Osteoblast (primary cell): ENCODE data around the gene DAPK1. TPM values are rescaled to one million over a fixed set of nuclear protein-coding genes. Genes with fewer than 3 reads are reported as not detected.
A peak's percentile ranks its signal among the peaks of the same experiment; 100 is the strongest.

ENCODE experiments used
- DNase-seq: peaks from one replicate; pipeline ENCODE4 v3.0.0; 2011; ENCODE audit warnings: low spot score, mixed read lengths; ENCODE audit not compliant: insufficient read length; ENCODE audit errors: missing footprints
- H2AFZ ChIP-seq: 2 replicates; pipeline ENCODE4 v1.6.0; 2011; ENCODE audit warnings: mild to moderate bottlenecking, low read length
- H3K27ac ChIP-seq: 2 replicates; pipeline ENCODE4 v1.5.1; 2011; ENCODE audit warnings: mild to moderate bottlenecking, low read depth, low read length, moderate library complexity
- H3K27me3 ChIP-seq: 2 replicates; pipeline ENCODE4 v1.6.0; 2012; ENCODE audit warnings: mild to moderate bottlenecking, control low read depth, inconsistent platforms, low read length, moderate library complexity; ENCODE audit not compliant: insufficient read depth
- H3K36me3 ChIP-seq: 2 replicates; pipeline ENCODE4 v1.5.1; 2011; ENCODE audit warnings: mild to moderate bottlenecking, low read length, control low read depth, moderate library complexity; ENCODE audit not compliant: insufficient read depth
- H3K4me1 ChIP-seq: 2 replicates; pipeline ENCODE4 v1.5.1; 2011; ENCODE audit warnings: mild to moderate bottlenecking, low read length, control low read depth, moderate library complexity; ENCODE audit not compliant: insufficient read depth
- H3K4me2 ChIP-seq: 2 replicates; pipeline ENCODE4 v1.6.0; 2011; ENCODE audit warnings: mild to moderate bottlenecking, low read length; ENCODE audit not compliant: insufficient read depth
- H3K4me3 ChIP-seq: fragments of 200-600 bp; sonication (generic); 3 replicates; pipeline ENCODE4 v1.5.1; 2012; ENCODE audit warnings: mild to moderate bottlenecking, low read length, inconsistent platforms; ENCODE audit not compliant: insufficient read depth
- H3K79me2 ChIP-seq: 2 replicates; pipeline ENCODE4 v1.6.0; 2012; ENCODE audit warnings: mild to moderate bottlenecking, low read length, control low read depth, inconsistent platforms; ENCODE audit not compliant: insufficient read depth
- H3K9me3 ChIP-seq: 2 replicates; pipeline ENCODE4 v1.5.1; 2011; ENCODE audit warnings: low read depth, low read length, control low read depth
- H4K20me1 ChIP-seq: 2 replicates; pipeline ENCODE4 v1.6.0; 2012; ENCODE audit warnings: mild to moderate bottlenecking, low read length, control low read depth; ENCODE audit not compliant: insufficient read depth
- total RNA-seq: library from RNA; depleted of rRNA; stranded (reverse); fragments of >200 nt; gene quantifications from 2 replicates; pipeline ENCODE4 v1.2.3, GENCODE V29; 2012
- TF ChIP-seq, protein P1 (sequence below): IDR thresholded peaks from 2 replicates; pipeline ENCODE4 v1.5.1; 2011; ENCODE audit warnings: mild to moderate bottlenecking, low read depth, low read length, moderate library complexity; ENCODE audit errors: extremely low read depth

The DAPK1 gene
- 42.7 and 55.4 TPM in 2 replicates for total RNA-seq

DNA sequence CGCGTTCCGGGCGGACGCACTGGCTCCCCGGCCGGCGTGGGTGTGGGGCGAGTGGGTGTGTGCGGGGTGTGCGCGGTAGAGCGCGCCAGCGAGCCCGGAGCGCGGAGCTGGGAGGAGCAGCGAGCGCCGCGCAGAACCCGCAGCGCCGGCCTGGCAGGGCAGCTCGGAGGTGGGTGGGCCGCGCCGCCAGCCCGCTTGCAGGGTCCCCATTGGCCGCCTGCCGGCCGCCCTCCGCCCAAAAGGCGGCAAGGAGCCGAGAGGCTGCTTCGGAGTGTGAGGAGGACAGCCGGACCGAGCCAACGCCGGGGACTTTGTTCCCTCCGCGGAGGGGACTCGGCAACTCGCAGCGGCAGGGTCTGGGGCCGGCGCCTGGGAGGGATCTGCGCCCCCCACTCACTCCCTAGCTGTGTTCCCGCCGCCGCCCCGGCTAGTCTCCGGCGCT is at the start of gene DAPK1:
TSS of gene DAPK1 (plus strand) at position 264 of the 442 bp plus-strand sequence. CDS start 1,211 bp downstream, outside the sequence.
- Histone ChIP-seq H3K36me3 (no peaks in the 10 kb centered on the region), H2AFZ (peak within 1 kb of the TSS; percentile 41), H3K4me2 (peak within 1 kb of the TSS; percentile 79), H3K4me1 (peaks cover 5% of the 10 kb centered on the region), H3K4me3 (peak within 1 kb of the TSS; percentile 73), H3K27me3 (peaks cover 41% of the 10 kb centered on the region), H3K79me2 (no peaks in the 10 kb centered on the region), H4K20me1 (no peaks in the 10 kb centered on the region), H3K27ac (no peak within 1 kb of the TSS), H3K9me3 (no peaks in the 10 kb centered on the region)
- TF ChIP-seq, protein P1, sequence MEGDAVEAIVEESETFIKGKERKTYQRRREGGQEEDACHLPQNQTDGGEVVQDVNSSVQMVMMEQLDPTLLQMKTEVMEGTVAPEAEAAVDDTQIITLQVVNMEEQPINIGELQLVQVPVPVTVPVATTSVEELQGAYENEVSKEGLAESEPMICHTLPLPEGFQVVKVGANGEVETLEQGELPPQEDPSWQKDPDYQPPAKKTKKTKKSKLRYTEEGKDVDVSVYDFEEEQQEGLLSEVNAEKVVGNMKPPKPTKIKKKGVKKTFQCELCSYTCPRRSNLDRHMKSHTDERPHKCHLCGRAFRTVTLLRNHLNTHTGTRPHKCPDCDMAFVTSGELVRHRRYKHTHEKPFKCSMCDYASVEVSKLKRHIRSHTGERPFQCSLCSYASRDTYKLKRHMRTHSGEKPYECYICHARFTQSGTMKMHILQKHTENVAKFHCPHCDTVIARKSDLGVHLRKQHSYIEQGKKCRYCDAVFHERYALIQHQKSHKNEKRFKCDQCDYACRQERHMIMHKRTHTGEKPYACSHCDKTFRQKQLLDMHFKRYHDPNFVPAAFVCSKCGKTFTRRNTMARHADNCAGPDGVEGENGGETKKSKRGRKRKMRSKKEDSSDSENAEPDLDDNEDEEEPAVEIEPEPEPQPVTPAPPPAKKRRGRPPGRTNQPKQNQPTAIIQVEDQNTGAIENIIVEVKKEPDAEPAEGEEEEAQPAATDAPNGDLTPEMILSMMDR: no peak
- peak; percentile 83 for DNase-seq

DNA sequence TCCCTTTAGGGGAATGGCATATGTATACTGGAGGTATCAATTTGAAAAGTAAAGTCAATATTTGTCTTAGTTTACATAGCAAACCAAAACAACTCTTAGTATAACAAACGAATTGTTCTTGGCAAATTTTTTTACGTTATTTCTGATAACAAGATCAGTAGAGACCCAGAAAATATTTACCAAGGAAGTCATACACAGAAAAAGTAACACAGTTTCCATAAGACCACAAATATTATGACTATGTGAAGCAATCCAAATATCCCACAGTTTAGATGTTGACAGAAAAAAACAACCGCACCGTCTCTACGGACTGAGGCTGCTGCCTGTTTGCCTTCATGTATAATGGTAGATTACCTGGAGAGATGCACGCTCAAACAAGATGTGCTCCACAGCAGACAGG is 46.5 kb upstream of the DAPK1 start:
- H3K27me3 ChIP-seq: peaks cover 5% of the 10 kb centered on the region
- DNase-seq: no peak

DNA sequence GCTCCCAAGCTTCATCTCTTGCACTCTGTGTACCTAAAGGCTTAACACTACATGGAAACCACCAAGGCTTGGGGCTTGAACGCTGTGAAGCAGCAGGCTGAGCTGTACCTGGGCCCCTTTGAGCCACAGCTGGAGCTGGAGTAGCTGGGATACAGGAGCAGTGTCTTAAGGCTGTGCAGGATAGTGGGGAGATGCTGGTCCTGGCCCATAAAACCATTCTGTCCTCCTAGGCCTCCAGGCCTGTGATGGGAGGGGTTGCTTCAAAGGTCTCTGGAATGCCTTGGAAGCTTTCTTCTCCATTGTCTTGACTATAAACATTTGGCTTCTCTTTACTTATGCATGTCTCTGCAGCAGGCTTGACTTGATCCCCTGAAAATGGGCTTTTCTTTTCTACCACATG is 42.3 kb upstream of the DAPK1 start:
- Histone ChIP-seq H3K27ac (no peak overlapping the region), H3K27me3 (no peaks in the 10 kb centered on the region), H4K20me1 (no peaks in the 10 kb centered on the region), H3K9me3 (peaks cover 2% of the 10 kb centered on the region), H3K4me1 (no peaks in the 10 kb centered on the region), H3K4me2 (no peak overlapping the region), H3K79me2 (no peaks in the 10 kb centered on the region), H3K36me3 (no peaks in the 10 kb centered on the region), H3K4me3 (no peak overlapping the region), H2AFZ (no peak overlapping the region)
- no peak for DNase-seq
- TF ChIP-seq, protein P1: no peak

More for the DNA sequence above, 46.5 kb upstream of the DAPK1 start:
- Histone ChIP-seq H2AFZ (no peak overlapping the region), H3K27ac (no peak overlapping the region), H4K20me1 (no peaks in the 10 kb centered on the region), H3K4me2 (no peak overlapping the region), H3K4me1 (no peaks in the 10 kb centered on the region), H3K9me3 (peaks cover 2% of the 10 kb centered on the region), H3K4me3 (no peak overlapping the region), H3K79me2 (no peaks in the 10 kb centered on the region), H3K36me3 (no peaks in the 10 kb centered on the region)
- TF ChIP-seq, protein P1: no peak

DNA sequence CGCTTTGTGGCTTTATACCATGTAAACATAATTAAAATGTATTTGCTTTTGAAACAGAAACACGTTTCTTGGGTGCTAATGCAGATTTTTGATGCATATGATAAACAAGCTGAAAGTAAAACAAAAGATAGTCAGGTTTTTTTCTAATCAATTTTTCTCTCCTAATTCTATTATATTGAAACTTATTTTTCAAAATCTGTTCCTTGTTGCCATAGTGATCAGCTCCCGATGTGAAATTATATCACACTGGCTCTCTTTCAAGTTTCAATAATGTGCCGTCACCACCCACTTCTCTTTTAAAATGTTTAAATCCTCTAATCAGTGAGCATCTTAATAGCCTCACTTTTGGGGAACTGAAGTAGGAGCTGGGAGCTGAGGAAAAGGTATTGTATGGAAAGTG is 36.4 kb upstream of the DAPK1 start:
- no peaks in the 10 kb centered on the region for H3K27me3 ChIP-seq
- H3K27ac ChIP-seq: no peak overlapping the region
- no peak overlapping the region for H3K4me3 ChIP-seq
- no peak overlapping the region for H3K4me2 ChIP-seq
- no peaks in the 10 kb centered on the region for H3K4me1 ChIP-seq
- no peaks in the 10 kb centered on the region for H3K36me3 ChIP-seq
- TF ChIP-seq, protein P1: no peak
- H3K9me3 ChIP-seq: no peaks in the 10 kb centered on the region
- no peaks in the 10 kb centered on the region for H4K20me1 ChIP-seq
- no peak overlapping the region for H2AFZ ChIP-seq
- H3K79me2 ChIP-seq: no peaks in the 10 kb centered on the region
- DNase-seq: no peak
